H1 (cell line): ENCODE measurements around the gene LRRC4C.

Experiments used
- EP300 ChIP-seq, 2 experiments: IDR thresholded peaks; 1 replicate in 1 of 2; 2 replicates in 1 of 2; pipeline ENCODE4 v1.6.1; 2011 to 2012; ENCODE audit warnings: low read depth in 2 of 2, low read length in 2 of 2, mild to moderate bottlenecking in 2 of 2, borderline replicate concordance in 1 of 2, inconsistent platforms in 1 of 2, moderate library complexity in 1 of 2
- HDAC6 ChIP-seq: IDR thresholded peaks from one replicate; pipeline ENCODE4 v1.7.1; 2012; ENCODE audit warnings: low read depth, mild to moderate bottlenecking, inconsistent platforms, low read length, moderate library complexity
- POLR2AphosphoS5 ChIP-seq: IDR thresholded peaks from 2 replicates; pipeline ENCODE4 v1.6.1; 2011; ENCODE audit warnings: low read depth, low read length
- TF ChIP-seq, protein P1 (sequence below), 3 experiments: IDR thresholded peaks; 1 replicate in 2 of 3; 2 replicates in 1 of 3; pipeline versions ENCODE4 v1.5.1 to v1.6.1; 2011; ENCODE audit warnings: low read length in 3 of 3, mild to moderate bottlenecking in 3 of 3, inconsistent platforms in 2 of 3, low read depth in 1 of 3, moderate library complexity in 1 of 3; ENCODE audit not compliant: insufficient read depth in 1 of 3; ENCODE audit errors: control extremely low read depth in 1 of 3

DNA sequence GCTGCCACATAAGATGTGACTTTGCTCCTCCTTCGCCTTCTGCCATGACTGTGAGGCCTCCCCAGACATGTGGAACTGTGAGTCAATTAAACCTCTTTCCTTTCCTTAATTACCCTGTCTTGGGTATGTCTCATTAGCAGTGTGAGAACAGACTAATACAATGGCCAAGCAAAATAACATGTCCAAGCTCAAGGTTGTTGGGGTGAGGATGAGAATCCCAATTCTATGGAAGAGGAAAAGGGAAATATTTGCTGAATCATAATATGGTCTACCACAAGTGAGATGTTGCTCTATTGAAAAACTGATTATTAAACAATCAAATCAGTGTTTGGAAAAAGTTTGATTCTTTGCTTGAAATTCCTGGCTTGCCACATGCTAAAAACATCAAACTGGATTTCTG is 48.7 kb upstream of the LRRC4C start:
- TF ChIP-seq, protein P1, sequence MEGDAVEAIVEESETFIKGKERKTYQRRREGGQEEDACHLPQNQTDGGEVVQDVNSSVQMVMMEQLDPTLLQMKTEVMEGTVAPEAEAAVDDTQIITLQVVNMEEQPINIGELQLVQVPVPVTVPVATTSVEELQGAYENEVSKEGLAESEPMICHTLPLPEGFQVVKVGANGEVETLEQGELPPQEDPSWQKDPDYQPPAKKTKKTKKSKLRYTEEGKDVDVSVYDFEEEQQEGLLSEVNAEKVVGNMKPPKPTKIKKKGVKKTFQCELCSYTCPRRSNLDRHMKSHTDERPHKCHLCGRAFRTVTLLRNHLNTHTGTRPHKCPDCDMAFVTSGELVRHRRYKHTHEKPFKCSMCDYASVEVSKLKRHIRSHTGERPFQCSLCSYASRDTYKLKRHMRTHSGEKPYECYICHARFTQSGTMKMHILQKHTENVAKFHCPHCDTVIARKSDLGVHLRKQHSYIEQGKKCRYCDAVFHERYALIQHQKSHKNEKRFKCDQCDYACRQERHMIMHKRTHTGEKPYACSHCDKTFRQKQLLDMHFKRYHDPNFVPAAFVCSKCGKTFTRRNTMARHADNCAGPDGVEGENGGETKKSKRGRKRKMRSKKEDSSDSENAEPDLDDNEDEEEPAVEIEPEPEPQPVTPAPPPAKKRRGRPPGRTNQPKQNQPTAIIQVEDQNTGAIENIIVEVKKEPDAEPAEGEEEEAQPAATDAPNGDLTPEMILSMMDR (IDR thresholded peaks at IDR 0.05; ENCODE audit: control extremely low read depth in 1 of 3, insufficient read depth in 1 of 3, low read depth in 1 of 3, low read length in 3 of 3): no peak
- TF ChIP-seq HDAC6 (no peak), EP300 (IDR thresholded peaks at IDR 0.05; ENCODE audit: borderline replicate concordance in 1 of 2, low read depth in 2 of 2, low read length in 2 of 2) (no peak), POLR2AphosphoS5 (no peak)
